T-cell (primary cell): ENCODE data around the gene ABCG8. TPM values are rescaled to one million over a fixed set of nuclear protein-coding genes. Genes with fewer than 3 reads are reported as not detected.

Experiments
- ATAC-seq, 4 experiments: fragments of 200-7000 bp in 3 of 4; fragments of 150-1000 bp in 1 of 4; cut with Tn5 transposase; replicated peaks in 1 of 4; 1 replicate in 3 of 4; 2 replicates in 1 of 4; pipeline ENCODE4 v1.10.0; 2021; ENCODE audit warnings: moderate library complexity in 3 of 4, mild to moderate bottlenecking in 2 of 4, moderate number of reproducible peaks in 1 of 4
- CTCF ChIA-PET, 2 donors: fragments of 300-600 bp; sonication (Branson Sonifier 250); formaldehyde crosslinking; loops; one replicate each; lab custom pipeline; 2022; ENCODE audit warnings: antibody characterized with exemption in 2 of 2; lab: Charles Lee
- POLR2A ChIA-PET, 2 donors: fragments of 300-600 bp; sonication (Branson Sonifier 250); formaldehyde crosslinking; loops; one replicate each; lab custom pipeline; 2022; ENCODE audit warnings: antibody characterized with exemption in 2 of 2; lab: Charles Lee
- DNase-seq, 35 experiments: peaks; one replicate each; pipeline versions ENCODE4 v3.0.0 to v3.0.0-alpha.2; 2013 to 2023
- H3K27ac ChIP-seq: one replicate; pipeline ENCODE4 v1.5.1; 2013; ENCODE audit warnings: low read length
- H3K27me3 ChIP-seq, 2 experiments: replicated peaks in 1 of 2; 1 replicate in 1 of 2; 2 replicates in 1 of 2; pipeline versions ENCODE4 v1.6.1 to v1.7.0; 2013; ENCODE audit warnings: low read length in 1 of 2, mixed read lengths in 1 of 2; ENCODE audit not compliant: control insufficient read depth in 2 of 2, insufficient read depth in 2 of 2; ENCODE audit errors: extremely low read depth in 1 of 2
- H3K36me3 ChIP-seq, 2 donors: 1 replicate in 1 of 2; 2 replicates in 1 of 2; pipeline versions ENCODE4 v1.6.1 to v1.7.0; 2013; ENCODE audit warnings: low read length in 1 of 2; ENCODE audit not compliant: control insufficient read depth in 2 of 2, insufficient read depth in 1 of 2; ENCODE audit errors: extremely low read depth in 1 of 2
- H3K4me1 ChIP-seq, 2 experiments: 1 replicate in 1 of 2; 2 replicates in 1 of 2; pipeline versions ENCODE4 v1.6.1 to v1.7.0; 2013; ENCODE audit warnings: low read length in 2 of 2, mixed read lengths in 1 of 2; ENCODE audit not compliant: insufficient read depth in 2 of 2, control insufficient read depth in 1 of 2; ENCODE audit errors: extremely low read depth in 1 of 2
- H3K4me3 ChIP-seq, 2 donors: 1 replicate in 1 of 2; 2 replicates in 1 of 2; pipeline versions ENCODE4 v1.5.1 to v1.7.0; 2013; ENCODE audit warnings: mild to moderate bottlenecking in 2 of 2, low read length in 1 of 2, moderate library complexity in 1 of 2; ENCODE audit not compliant: control insufficient read depth in 1 of 2; ENCODE audit errors: extremely low read depth in 1 of 2
- H3K9me3 ChIP-seq: 2 replicates; pipeline ENCODE4 v1.7.0; 2013
- H3K27ac Mint-ChIP-seq, 2 donors: one replicate each; pipeline ENCODE4 v1.8.0; 2020 to 2021; ENCODE audit warnings: mild to moderate bottlenecking in 2 of 2, mixed read lengths in 2 of 2
- H3K27me3 Mint-ChIP-seq, 2 donors: one replicate each; pipeline ENCODE4 v1.8.0; 2021 to 2022; ENCODE audit warnings: mixed read lengths in 2 of 2
- H3K36me3 Mint-ChIP-seq: one replicate; pipeline ENCODE4 v1.8.0; 2021; ENCODE audit warnings: mixed read lengths
- H3K4me1 Mint-ChIP-seq, 3 donors: one replicate each; pipeline ENCODE4 v1.8.0; 2020 to 2022; ENCODE audit warnings: mixed read lengths in 3 of 3, mild to moderate bottlenecking in 1 of 3
- H3K4me3 Mint-ChIP-seq, 3 donors: one replicate each; pipeline ENCODE4 v1.8.0; 2020 to 2022; ENCODE audit warnings: mild to moderate bottlenecking in 3 of 3, mixed read lengths in 3 of 3, moderate library complexity in 3 of 3
- H3K9me3 Mint-ChIP-seq, 3 donors: one replicate each; pipeline ENCODE4 v1.8.0; 2020 to 2022; ENCODE audit warnings: mixed read lengths in 3 of 3
- WGBS: methylation state at CpG from one replicate; pipeline ENCODE4 v1.1.5; 2013; ENCODE audit warnings: missing lambda C conversion rate; ENCODE audit not compliant: insufficient coverage; 5-methylcytosine and 5-hydroxymethylcytosine counted together
- total RNA-seq, 35 experiments: library from RNA in 6 of 35; stranded (reverse) in 6 of 35; fragments of 120-200 nt in 1 of 35; gene quantifications; one replicate each; pipeline versions ENCODE4 v1.2.1 to v1.2.4 and lab custom pipeline; 2013 to 2026

Gene ABCG8
- total RNA-seq, 5 donors from 2014 or later (not counting 1 experiment from before 2014, with no cell fraction given): 0.09 TPM; not detected in 3

- ChIA-PET CTCF (no interaction called here), POLR2A (no interaction called here)
- no peak overlapping the region for H3K4me3 Mint-ChIP-seq
- H3K4me1 Mint-ChIP-seq: no peaks in the 10 kb centered on the region
- H3K9me3 Mint-ChIP-seq: no peaks in the 10 kb centered on the region
- Histone ChIP-seq H3K27ac (no peak overlapping the region), H3K4me1 (no peaks in the 10 kb centered on the region), H3K9me3 (no peaks in the 10 kb centered on the region), H3K27me3 (peaks cover 0 to 13% of the 10 kb centered on the region in 2 experiments), H3K4me3 (no peak overlapping the region), H3K36me3 (no peaks in the 10 kb centered on the region)
- no peak for DNase-seq
- peaks cover 16 to 19% of the 10 kb centered on the region in 2 donors for H3K27me3 Mint-ChIP-seq
- 79% methylated on average over 7 of the region's 11 CpGs for WGBS
- H3K27ac Mint-ChIP-seq: no peak overlapping the region
- no peaks in the 10 kb centered on the region for H3K36me3 Mint-ChIP-seq
- no peak for ATAC-seq
Observed at GRCh38 chr2:43823751-43824150, 15.0 kb upstream of the ABCG8 start.

- no peaks in the 10 kb centered on the region for H3K9me3 ChIP-seq
- no CpG with 5 or more reads among the region's 2 CpGs for WGBS
- CTCF ChIA-PET: no interaction called here
Observed at GRCh38 chr2:43824512-43824911, 14.3 kb upstream of the ABCG8 start.

GRCh38 chr2:43824951-43825493, 13.7 kb upstream of the ABCG8 start:
- no peak for ATAC-seq
- Mint-ChIP-seq H3K27ac (no peak overlapping the region), H3K36me3 (no peaks in the 10 kb centered on the region), H3K27me3 (peaks cover 16 to 24% of the 10 kb centered on the region in 2 donors), H3K9me3 (no peaks in the 10 kb centered on the region), H3K4me3 (no peak overlapping the region), H3K4me1 (no peaks in the 10 kb centered on the region)
- CTCF ChIA-PET: interaction anchor here in 1 of 2 donors (0.6 kb wide), 1 partner anchor 48 kb away, joined by 3 read pairs; no protein-coding TSS in a partner anchor
- Histone ChIP-seq H3K9me3 (no peaks in the 10 kb centered on the region), H3K27me3 (peaks cover 0 to 13% of the 10 kb centered on the region in 2 experiments), H3K4me3 (no peak overlapping the region), H3K36me3 (no peaks in the 10 kb centered on the region), H3K4me1 (no peaks in the 10 kb centered on the region), H3K27ac (no peak overlapping the region)
- no peak for DNase-seq
- WGBS: 89% methylated on average over 7 of the region's 12 CpGs
- POLR2A ChIA-PET: no interaction called here

More at GRCh38 chr2:43824512-43824911, 14.3 kb upstream of the ABCG8 start:
- Mint-ChIP-seq H3K9me3 (no peaks in the 10 kb centered on the region), H3K27me3 (peaks cover 16 to 22% of the 10 kb centered on the region in 2 donors), H3K4me1 (no peaks in the 10 kb centered on the region), H3K36me3 (no peaks in the 10 kb centered on the region), H3K27ac (no peak overlapping the region), H3K4me3 (no peak overlapping the region)
- Histone ChIP-seq H3K27me3 (peaks cover 0 to 13% of the 10 kb centered on the region in 2 experiments), H3K27ac (no peak overlapping the region), H3K4me1 (no peaks in the 10 kb centered on the region), H3K4me3 (no peak overlapping the region), H3K36me3 (no peaks in the 10 kb centered on the region)
- ATAC-seq: no peak
- POLR2A ChIA-PET: no interaction called here
- no peak for DNase-seq

- Histone ChIP-seq H3K4me1 (no peaks in the 10 kb centered on the region), H3K27ac (no peak overlapping the region), H3K36me3 (no peaks in the 10 kb centered on the region), H3K27me3 (peaks cover 0 to 18% of the 10 kb centered on the region in 2 experiments), H3K4me3 (no peak overlapping the region), H3K9me3 (no peaks in the 10 kb centered on the region)
- no peaks in the 10 kb centered on the region for H3K9me3 Mint-ChIP-seq
- CTCF ChIA-PET: interaction anchor here in 1 of 2 donors (0.6 kb wide), 1 partner anchor 440 kb away, joined by 4 read pairs; no protein-coding TSS in a partner anchor
- WGBS: no CpG with 5 or more reads among the region's 3 CpGs
- H3K4me3 Mint-ChIP-seq: no peak overlapping the region
- ATAC-seq (no peak), DNase-seq (no peak)
- H3K27me3 Mint-ChIP-seq: peaks cover 15 to 31% of the 10 kb centered on the region in 2 donors
- no peak overlapping the region for H3K27ac Mint-ChIP-seq
- no peaks in the 10 kb centered on the region for H3K4me1 Mint-ChIP-seq
- no peaks in the 10 kb centered on the region for H3K36me3 Mint-ChIP-seq
- POLR2A ChIA-PET: interaction anchor here in 1 of 2 donors (0.7 kb wide), 1 partner anchor 15 kb away, joined by 6 read pairs; no protein-coding TSS in a partner anchor
Observed at GRCh38 chr2:43825841-43826240, 12.9 kb upstream of the ABCG8 start.

GRCh38 chr2:43826305-43827250, 12.2 kb upstream of the ABCG8 start:
- no peaks in the 10 kb centered on the region for H3K36me3 Mint-ChIP-seq
- no peaks in the 10 kb centered on the region for H3K4me1 ChIP-seq
- H3K36me3 ChIP-seq: no peaks in the 10 kb centered on the region
- DNase-seq: no peak
- no peaks in the 10 kb centered on the region for H3K9me3 Mint-ChIP-seq
- peaks cover 4 to 5% (median 4%) of the 10 kb centered on the region in 3 donors for H3K4me1 Mint-ChIP-seq
- no peak overlapping the region for H3K27ac Mint-ChIP-seq
- ATAC-seq: no peak
- no peak overlapping the region for H3K4me3 Mint-ChIP-seq
- ChIA-PET CTCF (interaction anchor here in 1 of 2 donors (0.6 kb wide), 1 partner anchor 441 kb away, joined by 4 read pairs; no protein-coding TSS in a partner anchor), POLR2A (no interaction called here)
- H3K27me3 Mint-ChIP-seq: peaks cover 16 to 31% of the 10 kb centered on the region in 2 donors
- WGBS: 84% methylated on average over 8 of the region's 17 CpGs
- no peak overlapping the region for H3K4me3 ChIP-seq
- peaks cover 2 to 25% of the 10 kb centered on the region in 2 experiments for H3K27me3 ChIP-seq
- no peak overlapping the region for H3K27ac ChIP-seq
- no peaks in the 10 kb centered on the region for H3K9me3 ChIP-seq

GRCh38 chr2:43831543-43832294, 7.1 kb upstream of the ABCG8 start:
- Histone ChIP-seq H3K9me3 (no peaks in the 10 kb centered on the region), H3K36me3 (no peaks in the 10 kb centered on the region), H3K4me3 (no peak overlapping the region), H3K4me1 (no peaks in the 10 kb centered on the region), H3K27me3 (peaks cover 2 to 30% of the 10 kb centered on the region in 2 experiments), H3K27ac (no peak overlapping the region)
- Mint-ChIP-seq H3K27me3 (peaks cover 14 to 29% of the 10 kb centered on the region in 2 donors), H3K27ac (no peak overlapping the region), H3K4me3 (peak overlapping the region in 1 of 3 donors; percentile 11), H3K36me3 (no peaks in the 10 kb centered on the region), H3K9me3 (no peaks in the 10 kb centered on the region), H3K4me1 (peaks cover 4 to 6% (median 4%) of the 10 kb centered on the region in 3 donors)
- ChIA-PET CTCF (no interaction called here), POLR2A (no interaction called here)
- ATAC-seq (no peak), DNase-seq (no peak)
- 13% methylated on average over 50 of the region's 54 CpGs for WGBS
